Hematopoietic multipotent progenitor cell treated with erythropoietin and hydrocortisone succinate and interleukin-3 and kit ligand, for 4 days (in vitro differentiated cells): Measurements from ENCODE around the gene NBEAL2.

Source experiments
- DNase-seq: peaks from one replicate; pipeline ENCODE4 v3.0.0-alpha.2; 2015

NBEAL2 gene

DNA sequence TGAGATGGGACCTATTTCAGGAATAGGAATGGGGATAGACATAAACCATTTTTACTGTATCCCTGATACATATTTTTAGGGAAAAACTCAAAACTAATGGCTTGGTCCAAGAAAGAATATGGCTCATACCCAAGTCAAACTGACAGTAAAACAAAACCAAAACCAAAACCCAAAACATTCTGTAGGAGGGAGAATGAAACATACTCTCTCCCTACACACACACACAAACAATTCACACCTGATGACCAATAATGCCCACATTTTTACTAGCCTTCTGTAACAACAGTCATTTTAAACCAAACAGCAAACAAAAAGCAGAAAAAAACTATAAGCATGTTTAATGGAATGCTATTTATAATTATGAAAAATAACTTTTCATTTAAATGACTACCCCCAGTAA, 74.9 kb downstream of the NBEAL2 start:
- DNase-seq = no peak

DNA sequence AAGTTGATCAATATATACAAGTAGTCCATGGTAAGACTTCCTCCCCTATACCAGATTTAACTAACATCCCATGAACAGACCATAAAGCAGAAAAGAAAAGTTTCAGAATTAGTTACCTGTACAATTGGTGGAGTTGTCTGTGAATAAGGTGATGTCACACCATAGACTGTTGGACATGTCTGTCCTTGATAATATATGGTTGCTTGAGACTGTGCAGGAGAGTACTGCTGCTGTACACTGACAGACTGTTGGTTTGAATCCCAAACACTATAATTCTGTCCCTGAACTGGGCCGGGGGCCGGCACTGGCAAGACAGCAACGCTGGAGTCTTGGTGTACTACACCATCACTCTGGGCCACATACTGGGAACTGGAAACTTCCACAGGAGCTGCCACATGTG, 77.2 kb downstream of the NBEAL2 start:
- no peak for DNase-seq

- no peak for DNase-seq
Measured at GRCh38 chr3:47057212-47057671, 77.8 kb downstream of the NBEAL2 start.
